Mucosa of descending colon (tissue), 3 donors: ENCODE measurements around the gene AZU1. TPM values are rescaled to one million over a fixed set of nuclear protein-coding genes. Genes with fewer than 3 reads are reported as not detected.
"Not testable (repeated sequence)": the region's sequence is repeated elsewhere in the genome, so short reads cannot be mapped to it uniquely, and the experiment has no call there.

Source experiments
- ATAC-seq: fragments of 200-7000 bp; cut with Tn5 transposase; one replicate; pipeline ENCODE4 v1.9.1; 2020; ENCODE audit warnings: mild to moderate bottlenecking, moderate library complexity
- DNase-seq, 3 donors: peaks; one replicate each; pipeline ENCODE4 v3.0.0-alpha.2; 2020
- H3K36me3 ChIP-seq: fragments of 200-600 bp; one replicate; pipeline ENCODE4 v1.8.0; 2021; ENCODE audit warnings: low read depth, mild to moderate bottlenecking
- H3K4me1 ChIP-seq: fragments of 200-600 bp; one replicate; pipeline ENCODE4 v1.8.0; 2021; ENCODE audit warnings: low read depth, mild to moderate bottlenecking
- H3K4me3 ChIP-seq: fragments of 200-600 bp; one replicate; pipeline ENCODE4 v1.8.0; 2021; ENCODE audit warnings: mild to moderate bottlenecking
- H3K9me3 ChIP-seq: fragments of 200-600 bp; one replicate; pipeline ENCODE4 v1.8.0; 2021; ENCODE audit warnings: mild to moderate bottlenecking
- CTCF ChIP-seq: fragments of 200-600 bp; IDR thresholded peaks from one replicate; pipeline ENCODE4 v1.8.0; 2022; ENCODE audit warnings: antibody characterized with exemption, mild to moderate bottlenecking
- intact Hi-C, 2 donors: fragments of 100-400 bp; cut with DNase I in 1 of 2; cut with micrococcal nuclease in 1 of 2; formaldehyde crosslinking; loops; one replicate each; pipeline versions ENCODE4 v1.11.0 to v1.11.1; 2022; cut with DNase I, micrococcal nuclease
- total RNA-seq, 3 donors: library from RNA; stranded (reverse); fragmentation: NEBNext Ultra II Directional in 2 of 3; extraction: Animal tissue kit (Norgen Biotek cat#: 25700) in 2 of 3; gene quantifications; one replicate each; pipeline versions ENCODE4 v1.2.1 to v1.2.4, GENCODE V29; 2021 to 2023
- donor health status: DM: no; HTN: no; CAD: no; lungs with moderate emphysema.
- donor health status: DM: no; HTN: no; CAD: no.
- donor health status: DM: no; HTN: yes; CAD: no.

AZU1 gene
- total RNA-seq, 3 donors from 2014 or later: 0.25 TPM; not detected in 2

GRCh38 chr19:852136-853013 lies 24.7 kb downstream of the AZU1 start, which contains the start of gene ELANE:
Gene ELANE, plus strand, starts transcription at chr19:852303. Its CDS starts 26 bp downstream, at chr19:852329.
- Histone ChIP-seq H3K36me3 (no peaks in the 10 kb centered on the region), H3K4me3 (no peak within 1 kb of the TSS), H3K9me3 (no peaks in the 10 kb centered on the region), H3K4me1 (peaks cover 3% of the 10 kb centered on the region)
- ATAC-seq: no peak
- DNase-seq: peak in 1 of 3 donors; percentile 51
- intact Hi-C loops: loop anchor here in 1 of 2 donors (10.0 kb wide), 1 partner anchor 132 kb away; the partner anchor contains the start of gene WDR18
- TF ChIP-seq CTCF: no peak

GRCh38 chr19:853014-853585 lies 25.5 kb downstream of the AZU1 start:
- Histone ChIP-seq H3K4me3 (no peak overlapping the region), H3K36me3 (no peaks in the 10 kb centered on the region), H3K4me1 (peaks cover 3% of the 10 kb centered on the region), H3K9me3 (no peaks in the 10 kb centered on the region)
- peak in 1 of 3 donors; percentile 45 for DNase-seq
- intact Hi-C loops: loop anchor here in 1 of 2 donors (10.0 kb wide), 1 partner anchor 132 kb away; the partner anchor contains the start of gene WDR18
- no peak for ATAC-seq
- no peak for TF ChIP-seq CTCF

GRCh38 chr19:853614-854220 lies 26.1 kb downstream of the AZU1 start:
- peak in 1 of 3 donors; percentile 47 for DNase-seq
- not testable (repeated sequence) for H3K36me3 ChIP-seq, H3K4me1 ChIP-seq, ATAC-seq, H3K9me3 ChIP-seq, H3K4me3 ChIP-seq
- intact Hi-C loops: loop anchor here in 1 of 2 donors (10.0 kb wide), 1 partner anchor 131 kb away; the partner anchor contains the start of gene WDR18

GRCh38 chr19:854549-854948 lies 26.9 kb downstream of the AZU1 start:
- ATAC-seq: no peak
- no peaks in the 10 kb centered on the region for H3K36me3 ChIP-seq
- H3K4me3 ChIP-seq: no peak overlapping the region
- no peaks in the 10 kb centered on the region for H3K9me3 ChIP-seq
- intact Hi-C loops: loop anchor here in 1 of 2 donors (10.0 kb wide), 1 partner anchor 130 kb away; the partner anchor contains the start of gene WDR18
- H3K4me1 ChIP-seq: peaks cover 3% of the 10 kb centered on the region
- no peak for TF ChIP-seq CTCF
- DNase-seq: no peak

GRCh38 chr19:855142-855541 lies 27.5 kb downstream of the AZU1 start:
- TF ChIP-seq CTCF: no peak
- DNase-seq (peak in 1 of 3 donors; percentile 30), ATAC-seq (no peak)
- Histone ChIP-seq H3K36me3 (no peaks in the 10 kb centered on the region), H3K4me3 (no peak overlapping the region), H3K9me3 (no peaks in the 10 kb centered on the region), H3K4me1 (peaks cover 3% of the 10 kb centered on the region)
- intact Hi-C loops: loop anchor here in 1 of 2 donors (10.0 kb wide), 1 partner anchor 130 kb away; the partner anchor contains the start of gene WDR18
